ENCODE results near the gene MOG. TPM values are rescaled to one million over a fixed set of nuclear protein-coding genes. Genes with fewer than 3 reads are reported as not detected.

Gene MOG
- total RNA-seq, 4 donors from 2014 or later: not detected

- no peak for TF ChIP-seq POLR2AphosphoS5 (IDR thresholded peaks at IDR 0.05)
- no peak for TF ChIP-seq CTCF (IDR thresholded peaks at IDR 0.05)
- TF ChIP-seq POLR2A (IDR thresholded peaks at IDR 0.05): no peak
- TF ChIP-seq EP300 (IDR thresholded peaks at IDR 0.05): no peak
- no peak for DNase-seq (ENCODE audit: low spot score in 2 of 2)
- Histone ChIP-seq H3K27me3 (peaks cover 6% of the 10 kb centered on the region), H3K36me3 (no peaks in the 10 kb centered on the region), H3K4me1 (no peaks in the 10 kb centered on the region), H3K27ac (no peak overlapping the region), H3K9me3 (no peaks in the 10 kb centered on the region), H3K4me3 (no peak overlapping the region)
- WGBS: 39% methylated on average over 13 of the region's 13 CpGs
Observed at GRCh38 chr6:29679962-29680361, 23.1 kb downstream of the MOG start.

DNA sequence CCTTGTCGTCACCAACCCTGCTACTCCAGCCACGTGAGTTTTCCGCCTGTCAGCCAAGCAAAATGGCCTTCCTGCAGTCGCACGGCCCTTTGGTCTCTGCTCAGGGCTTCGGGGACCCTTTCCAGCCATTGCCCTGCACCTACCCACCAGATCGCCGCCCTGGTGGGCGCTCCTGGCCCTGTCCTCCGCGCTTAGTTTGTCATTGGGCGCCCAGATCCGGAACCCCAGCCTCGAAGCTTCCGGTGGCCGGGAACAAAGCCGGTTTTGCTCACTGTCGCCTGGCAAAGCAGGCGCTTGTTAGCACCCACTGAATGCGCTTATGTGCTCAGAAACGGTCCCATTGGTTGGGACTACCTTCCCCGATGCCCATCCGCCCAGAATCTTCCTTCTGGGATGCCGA is 23.5 kb downstream of the MOG start:
- DNase-seq (ENCODE audit: low spot score in 2 of 2): no peak
- H3K9me3 ChIP-seq: no peaks in the 10 kb centered on the region
- no peak overlapping the region for H3K27ac ChIP-seq
- WGBS: 95% methylated on average over 22 of the region's 24 CpGs
- no peak overlapping the region for H3K4me3 ChIP-seq
- TF ChIP-seq CTCF (IDR thresholded peaks at IDR 0.05) (no peak), POLR2AphosphoS5 (IDR thresholded peaks at IDR 0.05) (no peak), POLR2A (IDR thresholded peaks at IDR 0.05) (no peak), EP300 (IDR thresholded peaks at IDR 0.05) (no peak)
- H3K36me3 ChIP-seq: no peaks in the 10 kb centered on the region
- H3K4me1 ChIP-seq: no peaks in the 10 kb centered on the region
- H3K27me3 ChIP-seq: peaks cover 6% of the 10 kb centered on the region

DNA sequence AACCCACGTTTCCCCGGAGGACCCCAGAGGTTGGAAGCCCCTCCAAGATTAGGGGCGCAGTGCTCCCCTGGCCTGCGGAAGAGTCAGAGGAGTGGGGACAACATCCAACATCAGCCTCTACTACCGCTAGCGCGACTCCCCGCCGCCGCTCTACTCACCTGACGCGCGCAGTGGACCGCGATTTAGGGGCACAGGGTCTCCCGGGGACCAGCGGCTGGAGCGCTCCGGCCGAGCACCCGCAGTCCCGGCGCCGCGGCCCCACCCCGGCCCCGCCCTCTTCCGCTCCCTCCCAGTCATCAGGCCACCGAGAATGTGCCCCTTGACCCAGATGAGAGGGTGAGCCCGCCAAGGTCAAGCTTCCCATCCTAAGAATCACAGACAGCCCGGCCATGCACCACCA is 24.0 kb downstream of the MOG start, which contains the start of gene ZFP57:
Gene ZFP57, minus strand, starts transcription at position 249 of the 400 bp plus-strand sequence. CDS start 4,149 bp downstream, outside the sequence.
- WGBS: 92% methylated on average over 31 of the region's 31 CpGs
- Histone ChIP-seq H3K9me3 (no peaks in the 10 kb centered on the region), H3K27me3 (peaks cover 6% of the 10 kb centered on the region), H3K27ac (no peak within 1 kb of the TSS), H3K4me3 (no peak within 1 kb of the TSS), H3K36me3 (no peaks in the 10 kb centered on the region), H3K4me1 (no peaks in the 10 kb centered on the region)
- no peak for TF ChIP-seq CTCF (IDR thresholded peaks at IDR 0.05)
- no peak for TF ChIP-seq EP300 (IDR thresholded peaks at IDR 0.05)
- TF ChIP-seq POLR2AphosphoS5 (IDR thresholded peaks at IDR 0.05): no peak
- no peak for TF ChIP-seq POLR2A (IDR thresholded peaks at IDR 0.05)
- no peak for DNase-seq (ENCODE audit: low spot score in 2 of 2)

GRCh38 chr6:29681811-29682210 is 24.9 kb downstream of the MOG start:
- Histone ChIP-seq H3K27me3 (peaks cover 6% of the 10 kb centered on the region), H3K4me3 (no peak overlapping the region), H3K9me3 (no peaks in the 10 kb centered on the region), H3K36me3 (no peaks in the 10 kb centered on the region), H3K4me1 (no peaks in the 10 kb centered on the region), H3K27ac (no peak overlapping the region)
- TF ChIP-seq POLR2AphosphoS5 (IDR thresholded peaks at IDR 0.05) (no peak), EP300 (IDR thresholded peaks at IDR 0.05) (no peak), POLR2A (IDR thresholded peaks at IDR 0.05) (no peak), CTCF (IDR thresholded peaks at IDR 0.05) (no peak)
- WGBS: 90% methylated on average over 8 of the region's 8 CpGs
- no peak for DNase-seq (ENCODE audit: low spot score in 2 of 2)

GRCh38 chr6:29685718-29686326 is 28.9 kb downstream of the MOG start:
- no peak overlapping the region for H3K4me3 ChIP-seq
- no peak for DNase-seq (ENCODE audit: low spot score in 2 of 2)
- no peaks in the 10 kb centered on the region for H3K36me3 ChIP-seq
- TF ChIP-seq EP300 (IDR thresholded peaks at IDR 0.05) (no peak), CTCF (IDR thresholded peaks at IDR 0.05) (no peak), POLR2AphosphoS5 (IDR thresholded peaks at IDR 0.05) (no peak), POLR2A (IDR thresholded peaks at IDR 0.05) (no peak)
- H3K27ac ChIP-seq: no peak overlapping the region
- H3K27me3 ChIP-seq: peaks cover under 1% of the 10 kb centered on the region
- H3K9me3 ChIP-seq: no peaks in the 10 kb centered on the region
- no peaks in the 10 kb centered on the region for H3K4me1 ChIP-seq
- 73% methylated on average over 13 of the region's 15 CpGs for WGBS
